Liver (tissue), 3 donors: Measurements from ENCODE around the gene CASP3.

Experiments used
- CTCF ChIP-seq: fragments of 150-350 bp; IDR thresholded peaks from 2 replicates; pipeline ENCODE4 v1.5.1; 2017; ENCODE audit warnings: improper control_type of control experiment, low read depth, low read length; ENCODE audit not compliant: missing input control
- RXRA ChIP-seq, 2 donors: IDR thresholded peaks; 2 replicates each; pipeline ENCODE4 v1.6.1; 2017 to 2018; ENCODE audit warnings: antibody characterized with exemption in 2 of 2, mild to moderate bottlenecking in 1 of 2
- TF ChIP-seq, protein P1 (sequence below): IDR thresholded peaks from 2 replicates; pipeline ENCODE4 v1.6.1; 2016; ENCODE audit warnings: antibody characterized with exemption
- donor health status: healthy.
- donor health status: healthy.

GRCh38 chr4:184595430-184595829, 53.8 kb downstream of the CASP3 start:
- TF ChIP-seq RXRA (IDR thresholded peaks at IDR 0.05) (no peak), CTCF (no peak)
- TF ChIP-seq, protein P1, sequence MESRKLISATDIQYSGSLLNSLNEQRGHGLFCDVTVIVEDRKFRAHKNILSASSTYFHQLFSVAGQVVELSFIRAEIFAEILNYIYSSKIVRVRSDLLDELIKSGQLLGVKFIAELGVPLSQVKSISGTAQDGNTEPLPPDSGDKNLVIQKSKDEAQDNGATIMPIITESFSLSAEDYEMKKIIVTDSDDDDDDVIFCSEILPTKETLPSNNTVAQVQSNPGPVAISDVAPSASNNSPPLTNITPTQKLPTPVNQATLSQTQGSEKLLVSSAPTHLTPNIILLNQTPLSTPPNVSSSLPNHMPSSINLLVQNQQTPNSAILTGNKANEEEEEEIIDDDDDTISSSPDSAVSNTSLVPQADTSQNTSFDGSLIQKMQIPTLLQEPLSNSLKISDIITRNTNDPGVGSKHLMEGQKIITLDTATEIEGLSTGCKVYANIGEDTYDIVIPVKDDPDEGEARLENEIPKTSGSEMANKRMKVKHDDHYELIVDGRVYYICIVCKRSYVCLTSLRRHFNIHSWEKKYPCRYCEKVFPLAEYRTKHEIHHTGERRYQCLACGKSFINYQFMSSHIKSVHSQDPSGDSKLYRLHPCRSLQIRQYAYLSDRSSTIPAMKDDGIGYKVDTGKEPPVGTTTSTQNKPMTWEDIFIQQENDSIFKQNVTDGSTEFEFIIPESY, result no peak
